IMR-90 (cell line): ENCODE measurements around the gene C15orf62. TPM values are rescaled to one million over a fixed set of nuclear protein-coding genes. Genes with fewer than 3 reads are reported as not detected.

Experiments used
- ATAC-seq: fragments of 200-7000 bp; cut with Tn5 transposase; 2 replicates; pipeline ENCODE4 v1.9.1; 2020; ENCODE audit warnings: low read depth, mild to moderate bottlenecking, moderate library complexity
- BruUV-seq: library from RNA; stranded (reverse); fragments of 400-500 nt; replicated peaks from 2 replicates; lab custom pipeline; 2021; lab: Mats Ljungman, UMichigan
- CTCF ChIA-PET: fragments of 300-600 bp; formaldehyde crosslinking; extraction: SDS; loops from one replicate; lab custom pipeline; 2021; ENCODE audit warnings: antibody characterized with exemption; lab: Yijun Ruan, JAX
- POLR2A ChIA-PET: fragments of 300-600 bp; sonication (Branson Sonifier 250); formaldehyde crosslinking; loops from one replicate; lab custom pipeline; 2022; ENCODE audit warnings: antibody characterized with exemption; ENCODE audit not compliant: unreplicated experiment; lab: Charles Lee
- DNase-seq: peaks from one replicate; pipeline ENCODE4 v3.0.0; 2013
- H2AFZ ChIP-seq: replicated peaks from 2 replicates; pipeline ENCODE3; 2013; ENCODE audit warnings: low read length, mild to moderate bottlenecking; ENCODE audit not compliant: poor library complexity
- H2AK5ac ChIP-seq: 2 replicates; pipeline ENCODE4 v1.6.1; 2013; ENCODE audit warnings: low read depth, low read length, inconsistent platforms
- H2AK9ac ChIP-seq: replicated peaks from 2 replicates; pipeline ENCODE3; 2013; ENCODE audit warnings: mild to moderate bottlenecking, low read depth, low read length, moderate library complexity; ENCODE audit not compliant: poor library complexity
- H2BK120ac ChIP-seq: 2 replicates; pipeline ENCODE4 v1.6.1; 2013; ENCODE audit warnings: low read depth, low read length, inconsistent platforms
- H2BK15ac ChIP-seq: 3 replicates; pipeline ENCODE4 v1.6.1; 2013; ENCODE audit warnings: low read depth, low read length, inconsistent platforms
- H2BK20ac ChIP-seq: 2 replicates; pipeline ENCODE4 v1.6.1; 2013; ENCODE audit warnings: low read depth, mild to moderate bottlenecking, inconsistent platforms, low read length, moderate library complexity
- H2BK5ac ChIP-seq: 2 replicates; pipeline ENCODE4 v1.6.1; 2013; ENCODE audit warnings: mild to moderate bottlenecking, low read depth, low read length, inconsistent platforms; ENCODE audit not compliant: poor library complexity, severe bottlenecking
- H3K14ac ChIP-seq: replicated peaks from 2 replicates; pipeline ENCODE4 v1.6.1; 2013; ENCODE audit warnings: low read depth, low read length, inconsistent platforms
- H3K18ac ChIP-seq: 2 replicates; pipeline ENCODE4 v1.6.1; 2013; ENCODE audit warnings: low read depth, low read length, control low read depth
- H3K23ac ChIP-seq: 2 replicates; pipeline ENCODE4 v1.6.1; 2013; ENCODE audit warnings: low read depth, low read length, inconsistent platforms
- H3K27ac ChIP-seq: 2 replicates; pipeline ENCODE4 v1.5.1; 2013; ENCODE audit warnings: mild to moderate bottlenecking, control low read depth, low read length; ENCODE audit not compliant: insufficient read depth
- H3K27me3 ChIP-seq: 2 replicates; pipeline ENCODE4 v1.6.1; 2013; ENCODE audit warnings: low read length; ENCODE audit not compliant: control insufficient read depth, insufficient read depth
- H3K36me3 ChIP-seq: 2 replicates; pipeline ENCODE4 v1.6.1; 2013; ENCODE audit warnings: low read length, mixed read lengths; ENCODE audit not compliant: control insufficient read depth, insufficient read depth
- H3K4ac ChIP-seq: 2 replicates; pipeline ENCODE4 v1.6.1; 2013; ENCODE audit warnings: low read depth, low read length, inconsistent platforms
- H3K4me1 ChIP-seq: 2 replicates; pipeline ENCODE4 v1.6.1; 2013; ENCODE audit warnings: low read length, mixed read lengths; ENCODE audit not compliant: control insufficient read depth, insufficient read depth
- H3K4me2 ChIP-seq: 2 replicates; pipeline ENCODE4 v1.6.1; 2013; ENCODE audit warnings: low read depth, mild to moderate bottlenecking, control low read depth, low read length, moderate library complexity
- H3K4me3 ChIP-seq: 2 replicates; pipeline ENCODE4 v1.5.1; 2013; ENCODE audit warnings: low read depth, mild to moderate bottlenecking, control low read depth, low read length, moderate library complexity; ENCODE audit not compliant: insufficient read depth
- H3K56ac ChIP-seq: 2 replicates; pipeline ENCODE4 v1.6.1; 2013; ENCODE audit warnings: low read length, inconsistent platforms; ENCODE audit not compliant: insufficient read depth; ENCODE audit errors: extremely low read depth
- H3K79me1 ChIP-seq, 2 experiments: 2 replicates each; pipeline ENCODE4 v1.6.1; 2013; ENCODE audit warnings: low read length in 2 of 2, inconsistent platforms in 1 of 2, low read depth in 1 of 2
- H3K9ac ChIP-seq: 2 replicates; pipeline ENCODE4 v1.6.1; 2013; ENCODE audit warnings: low read depth, low read length, control low read depth
- H3K9me1 ChIP-seq: 2 replicates; pipeline ENCODE4 v1.6.1; 2013; ENCODE audit warnings: low read length, inconsistent platforms; ENCODE audit not compliant: insufficient read depth
- H3K9me3 ChIP-seq: 2 replicates; pipeline ENCODE4 v1.6.1; 2013; ENCODE audit warnings: low read length; ENCODE audit not compliant: control insufficient read depth, insufficient read depth
- H4K20me1 ChIP-seq: 2 replicates; pipeline ENCODE4 v1.6.1; 2013; ENCODE audit warnings: low read length, inconsistent platforms; ENCODE audit not compliant: insufficient read depth
- H4K5ac ChIP-seq: 2 replicates; pipeline ENCODE4 v1.6.1; 2013; ENCODE audit warnings: mild to moderate bottlenecking, low read depth, low read length, control low read depth
- H4K8ac ChIP-seq, 2 experiments: 2 replicates each; pipeline ENCODE4 v1.6.1; 2013; ENCODE audit warnings: low read depth in 2 of 2, low read length in 2 of 2, control low read depth in 1 of 2, inconsistent platforms in 1 of 2
- H4K91ac ChIP-seq: 2 replicates; pipeline ENCODE4 v1.6.1; 2013; ENCODE audit warnings: low read depth, low read length, inconsistent platforms; ENCODE audit not compliant: insufficient read depth
- BHLHE40 ChIP-seq: fragments of 150-350 bp; IDR thresholded peaks from 2 replicates; pipeline ENCODE4 v1.6.1; 2016; ENCODE audit warnings: mild to moderate bottlenecking, low read depth, low read length
- CEBPB ChIP-seq: IDR thresholded peaks from 2 replicates; pipeline ENCODE4 v1.6.1; 2012; ENCODE audit warnings: low read depth, low read length, improper control_type of control experiment
- CTCF ChIP-seq: conservative IDR thresholded peaks from 2 replicates; pipeline ENCODE4 v1.5.1; 2012; ENCODE audit warnings: mild to moderate bottlenecking, low read depth, low read length, improper control_type of control experiment
- FOS ChIP-seq: fragments of 150-350 bp; IDR thresholded peaks from 2 replicates; pipeline ENCODE4 v1.6.1; 2016; ENCODE audit warnings: low read depth, low read length
- MAZ ChIP-seq: IDR thresholded peaks from 2 replicates; pipeline ENCODE4 v1.6.1; 2012; ENCODE audit warnings: low read depth, mild to moderate bottlenecking, low read length, improper control_type of control experiment, moderate library complexity, borderline replicate concordance
- MXI1 ChIP-seq: IDR thresholded peaks from 2 replicates; pipeline ENCODE4 v1.6.1; 2012; ENCODE audit warnings: low read depth, mild to moderate bottlenecking, low read length, moderate library complexity, borderline replicate concordance
- NFE2L2 ChIP-seq: fragments of 150-350 bp; IDR thresholded peaks from 2 replicates; pipeline ENCODE4 v1.6.1; 2016; ENCODE audit warnings: low read depth, mild to moderate bottlenecking, low read length
- POLR2A ChIP-seq: IDR thresholded peaks from 2 replicates; pipeline ENCODE4 v1.6.1; 2012; ENCODE audit warnings: mild to moderate bottlenecking, low read depth, low read length
- RAD21 ChIP-seq: IDR thresholded peaks from 2 replicates; pipeline ENCODE4 v1.6.1; 2012; ENCODE audit warnings: low read length, improper control_type of control experiment
- RCOR1 ChIP-seq: IDR thresholded peaks from 2 replicates; pipeline ENCODE4 v1.6.1; 2012; ENCODE audit warnings: mild to moderate bottlenecking, low read length, improper control_type of control experiment; ENCODE audit not compliant: insufficient replicate concordance
- RFX5 ChIP-seq: IDR thresholded peaks from 2 replicates; pipeline ENCODE4 v1.8.0; 2012; ENCODE audit warnings: low read depth, mild to moderate bottlenecking, low read length, moderate library complexity
- SMC3 ChIP-seq: fragments of 150-350 bp; IDR thresholded peaks from 2 replicates; pipeline ENCODE4 v1.6.1; 2016; ENCODE audit warnings: low read depth, mild to moderate bottlenecking, antibody characterized with exemption, low read length, moderate library complexity
- USF2 ChIP-seq: fragments of 150-350 bp; IDR thresholded peaks from 2 replicates; pipeline ENCODE4 v1.6.1; 2017; ENCODE audit warnings: mild to moderate bottlenecking, antibody characterized with exemption, low read length, low read depth
- WGBS, 2 experiments: methylation state at CpG; one replicate each; pipeline versions ENCODE4 v1.1.5 to v1.1.7; 2013; ENCODE audit warnings: missing lambda C conversion rate in 2 of 2; ENCODE audit not compliant: insufficient read length in 1 of 2; ENCODE audit errors: extremely low coverage in 2 of 2; 5-methylcytosine and 5-hydroxymethylcytosine counted together
- dilution Hi-C: fragments of 300-500 bp; cut with HindIII; formaldehyde crosslinking; loops from one replicate; pipeline ENCODE4 v1.14.3; 2018; ENCODE audit warnings: low sequenced_read_pairs; ENCODE audit not compliant: unreplicated experiment
- in situ Hi-C: fragments of 300-500 bp; cut with MboI; formaldehyde crosslinking; loops from 3 replicates; pipeline ENCODE4 v1.14.3; 2019; ENCODE audit warnings: low sequenced_read_pairs, inconsistent platforms, mixed read lengths
- intact Hi-C: fragments of 100-400 bp; cut with micrococcal nuclease; formaldehyde crosslinking; loops from 2 replicates; pipeline ENCODE4 v1.10.0; 2022
- polyA plus RNA-seq, 3 experiments: library from polyadenylated mRNA; depleted of rRNA; stranded (reverse); fragments of >200 nt; gene quantifications; 2 replicates each; pipeline ENCODE4 v1.2.3, GENCODE V29; 2012; ENCODE audit warnings: low replicate concordance in 1 of 3
- total RNA-seq: library from RNA; depleted of rRNA; stranded (reverse); fragments of >200 nt; gene quantifications from 2 replicates; pipeline ENCODE4 v1.2.3, GENCODE V29; 2012

C15orf62 gene
- total and polyA plus RNA-seq, 2 of the 4 experiments (the other 2 are of a cell fraction) = not detected

GRCh38 chr15:40754883-40755811 lies 14.6 kb upstream of the C15orf62 start, which contains the start of gene RMDN3 (continued):
- peak; percentile 97 for TF ChIP-seq MAZ
- no peak for TF ChIP-seq RCOR1

GRCh38 chr15:40755812-40756208 lies 14.0 kb upstream of the C15orf62 start:
- H2BK20ac ChIP-seq = no peak overlapping the region
- dilution Hi-C loops (no loop called here), in situ Hi-C loops (no loop called here), intact Hi-C loops (no loop called here)
- H4K91ac ChIP-seq = no peak overlapping the region
- no peak for DNase-seq
- no peak overlapping the region for H3K14ac ChIP-seq
- BruUV-seq = no TSS peak
- no peaks in the 10 kb centered on the region for H3K9me3 ChIP-seq
- H3K4ac ChIP-seq = peak overlapping the region; percentile 80; the same call in 1 of the 2 replicates
- peaks cover 1% of the 10 kb centered on the region; the same call in 1 of the 2 replicates for H3K4me1 ChIP-seq
- ATAC-seq = no peak
- peak overlapping the region; percentile 33 for H2AK9ac ChIP-seq
- H3K9ac ChIP-seq = peak overlapping the region; percentile 92
- WGBS, 2 experiments = 92% methylated on average over 5 of the region's 10 CpGs; no CpG with 5 or more reads in 1 of the 2 experiments
- no peaks in the 10 kb centered on the region for H4K20me1 ChIP-seq
- no peak overlapping the region for H2BK5ac ChIP-seq
- no peak overlapping the region for H4K5ac ChIP-seq
- no peaks in the 10 kb centered on the region for H3K9me1 ChIP-seq
- POLR2A ChIA-PET = no interaction called here
- H3K23ac ChIP-seq = no peak overlapping the region
- peak overlapping the region; percentile 77 for H2AFZ ChIP-seq
- H3K4me2 ChIP-seq = peak overlapping the region; percentile 74
- peak overlapping the region; percentile 87 to 96 for H4K8ac ChIP-seq
- peak overlapping the region; percentile 87; the same call in 1 of the 2 replicates for H3K56ac ChIP-seq
- H3K27ac ChIP-seq = no peak overlapping the region; the same call in 1 of the 2 replicates
- H3K79me1 ChIP-seq = peaks cover 6 to 29% of the 10 kb centered on the region in 2 experiments; a peak in 3 of 4 replicates
- H3K4me3 ChIP-seq = no peak overlapping the region; the same call in 1 of the 2 replicates
- peaks cover 11% of the 10 kb centered on the region for H3K36me3 ChIP-seq
- CTCF ChIA-PET = interaction anchor here (0.6 kb wide), 2 partner anchors 103 to 105 kb away, joined by 3 read pairs; no protein-coding TSS in a partner anchor
- no peak overlapping the region for H2BK120ac ChIP-seq
- no peaks in the 10 kb centered on the region; the same call in 1 of the 2 replicates for H3K27me3 ChIP-seq
- no peak overlapping the region for H3K18ac ChIP-seq
- H2AK5ac ChIP-seq = no peak overlapping the region
- H2BK15ac ChIP-seq = no peak overlapping the region
- no peak for TF ChIP-seq SMC3
- no peak for TF ChIP-seq RFX5
- no peak for TF ChIP-seq NFE2L2
- TF ChIP-seq MAZ = no peak
- no peak for TF ChIP-seq CTCF
- TF ChIP-seq FOS = no peak
- no peak for TF ChIP-seq CEBPB
- TF ChIP-seq MXI1 = no peak
- no peak for TF ChIP-seq POLR2A
- no peak for TF ChIP-seq BHLHE40
- TF ChIP-seq RAD21 = no peak
- no peak for TF ChIP-seq USF2
- TF ChIP-seq RCOR1 = no peak
